Raji (cell line): ENCODE data around the gene WFIKKN2.

Experiments used
- POLR2A ChIP-seq: IDR thresholded peaks from 2 replicates; pipeline ENCODE4 v1.6.1; 2011; ENCODE audit warnings: low read depth, low read length, control low read depth; ENCODE audit not compliant: insufficient read depth

WFIKKN2 gene

GRCh38 chr17:50806141-50806643 lies 29.2 kb upstream of the WFIKKN2 start:
- TF ChIP-seq POLR2A, result no peak

GRCh38 chr17:50807009-50807408 lies 28.4 kb upstream of the WFIKKN2 start:
- TF ChIP-seq POLR2A, result no peak

GRCh38 chr17:50807675-50808074 lies 27.7 kb upstream of the WFIKKN2 start:
- no peak for TF ChIP-seq POLR2A

GRCh38 chr17:50808413-50808812 lies 27.0 kb upstream of the WFIKKN2 start:
- TF ChIP-seq POLR2A, result no peak

GRCh38 chr17:50808888-50809287 lies 26.5 kb upstream of the WFIKKN2 start:
- TF ChIP-seq POLR2A, result no peak

- no peak for TF ChIP-seq POLR2A
Measured at GRCh38 chr17:50813583-50813982, 21.8 kb upstream of the WFIKKN2 start.

- TF ChIP-seq POLR2A, result no peak
Measured at GRCh38 chr17:50815400-50815799, 20.0 kb upstream of the WFIKKN2 start.

- no peak for TF ChIP-seq POLR2A
Measured at GRCh38 chr17:50816271-50816670, 19.1 kb upstream of the WFIKKN2 start.

GRCh38 chr17:50816771-50817751 lies 18.3 kb upstream of the WFIKKN2 start:
- TF ChIP-seq POLR2A, result no peak

GRCh38 chr17:50817838-50818237 lies 17.5 kb upstream of the WFIKKN2 start:
- TF ChIP-seq POLR2A, result no peak

- no peak for TF ChIP-seq POLR2A
Measured at GRCh38 chr17:50818261-50818660, 17.1 kb upstream of the WFIKKN2 start.

GRCh38 chr17:50818921-50819657 lies 16.3 kb upstream of the WFIKKN2 start:
- TF ChIP-seq POLR2A, result no peak

GRCh38 chr17:50820651-50821050 lies 14.7 kb upstream of the WFIKKN2 start:
- no peak for TF ChIP-seq POLR2A

- TF ChIP-seq POLR2A, result no peak
Measured at GRCh38 chr17:50822550-50822949, 12.8 kb upstream of the WFIKKN2 start.

- TF ChIP-seq POLR2A, result no peak
Measured at GRCh38 chr17:50824429-50824828, 11.0 kb upstream of the WFIKKN2 start.

- no peak for TF ChIP-seq POLR2A
Measured at GRCh38 chr17:50825188-50825587, 10.2 kb upstream of the WFIKKN2 start.
